WTC11 (cell line): Measurements from ENCODE around the gene ARHGAP21. TPM values are rescaled to one million over a fixed set of nuclear protein-coding genes. Genes with fewer than 3 reads are reported as not detected.

ENCODE experiments used
- ATAC-seq: fragments of 200-7000 bp; cut with Tn5 transposase; 2 replicates; pipeline ENCODE4 v1.10.0; 2021; ENCODE audit warnings: mild to moderate bottlenecking, moderate library complexity
- CTCF ChIA-PET: fragments of 300-600 bp; sonication (Branson Sonifier 250); formaldehyde crosslinking; loops from one replicate; lab custom pipeline; 2021; ENCODE audit warnings: antibody characterized with exemption; lab: Charles Lee
- POLR2A ChIA-PET: fragments of 350-600 bp; sonication (Branson Sonifier 250); formaldehyde crosslinking; loops from one replicate; lab custom pipeline; 2021; ENCODE audit warnings: antibody characterized with exemption; lab: Charles Lee
- DNase-seq: peaks from one replicate; pipeline ENCODE4 v3.0.0; 2021; ENCODE audit warnings: low spot score
- H3K27ac Mint-ChIP-seq: 2 replicates; pipeline ENCODE4 v1.8.0; 2021; ENCODE audit warnings: mixed read lengths
- H3K27me3 Mint-ChIP-seq: 2 replicates; pipeline ENCODE4 v1.8.0; 2021; ENCODE audit warnings: low read depth, mild to moderate bottlenecking, moderate library complexity, mixed read lengths
- H3K36me3 Mint-ChIP-seq: 2 replicates; pipeline ENCODE4 v1.8.0; 2021; ENCODE audit warnings: mixed read lengths
- H3K4me1 Mint-ChIP-seq: 2 replicates; pipeline ENCODE4 v1.8.0; 2022; ENCODE audit warnings: mixed read lengths
- H3K4me3 Mint-ChIP-seq: 2 replicates; pipeline ENCODE4 v1.8.0; 2021; ENCODE audit warnings: mild to moderate bottlenecking, moderate library complexity, mixed read lengths
- H3K9me3 Mint-ChIP-seq: 2 replicates; pipeline ENCODE4 v1.8.0; 2021; ENCODE audit warnings: mixed read lengths
- AR ChIP-seq: fragments of 250-450 bp; sonication (Bioruptor Pico); IDR thresholded peaks from 2 replicates; pipeline ENCODE4 v1.9.0; 2021; ENCODE audit warnings: mild to moderate bottlenecking
- ARID4B ChIP-seq: sonication (generic); formaldehyde crosslinking; IDR thresholded peaks from 2 replicates; pipeline ENCODE4 v1.8.0; 2023; ENCODE audit warnings: missing genetic modification reagents, mild to moderate bottlenecking, borderline replicate concordance
- ATF2 ChIP-seq: sonication (generic); formaldehyde crosslinking; IDR thresholded peaks from 2 replicates; pipeline ENCODE4 v1.8.1; 2022; ENCODE audit warnings: low read depth, missing genetic modification reagents, borderline replicate concordance
- ATF3 ChIP-seq: sonication (generic); formaldehyde crosslinking; conservative IDR thresholded peaks from 2 replicates; pipeline ENCODE4 v1.8.1; 2022; ENCODE audit warnings: mild to moderate bottlenecking, missing genetic modification reagents
- ATF6 ChIP-seq: sonication (generic); formaldehyde crosslinking; IDR thresholded peaks from 2 replicates; pipeline ENCODE4 v1.8.1; 2023; ENCODE audit warnings: mild to moderate bottlenecking, missing genetic modification reagents
- FOXK1 ChIP-seq: sonication (generic); formaldehyde crosslinking; IDR thresholded peaks from 2 replicates; pipeline ENCODE4 v1.8.0; 2022; ENCODE audit warnings: mild to moderate bottlenecking, moderate library complexity, missing genetic modification reagents
- NFATC4 ChIP-seq: fragments of 250-450 bp; sonication (Bioruptor Pico); IDR thresholded peaks from 2 replicates; pipeline ENCODE4 v1.9.0; 2021; ENCODE audit warnings: mild to moderate bottlenecking
- SMAD3 ChIP-seq: sonication (generic); formaldehyde crosslinking; IDR thresholded peaks from 2 replicates; pipeline ENCODE4 v1.8.0; 2022; ENCODE audit warnings: missing genetic modification reagents, mild to moderate bottlenecking, borderline replicate concordance
- TEAD4 ChIP-seq: sonication (generic); formaldehyde crosslinking; IDR thresholded peaks from 2 replicates; pipeline ENCODE4 v1.8.0; 2022; ENCODE audit warnings: mild to moderate bottlenecking, missing genetic modification reagents
- ZNF138 ChIP-seq: sonication (generic); formaldehyde crosslinking; conservative IDR thresholded peaks from 2 replicates; pipeline ENCODE4 v1.8.1; 2022; ENCODE audit warnings: mild to moderate bottlenecking, moderate library complexity, missing genetic modification reagents
- ZNF416 ChIP-seq: fragments of 250-450 bp; sonication (Bioruptor Pico); IDR thresholded peaks from 2 replicates; pipeline ENCODE4 v1.9.0; 2021; ENCODE audit warnings: mild to moderate bottlenecking, inconsistent platforms
- ZNF423 ChIP-seq: fragments of 250-450 bp; sonication (Bioruptor Pico); IDR thresholded peaks from 2 replicates; pipeline ENCODE4 v2.1.2; 2022; ENCODE audit warnings: mild to moderate bottlenecking, moderate library complexity
- total RNA-seq: library from RNA; stranded (reverse); gene quantifications from 3 replicates; pipeline ENCODE4 v1.2.3, GENCODE V29; 2021

The ARHGAP21 gene
- total RNA-seq, 1 experiment from 2014 or later: 33.8 TPM

GRCh38 chr10:24701447-24701846, 22.2 kb downstream of the ARHGAP21 start:
- TF ChIP-seq NFATC4 (CRISPR knock-in tag) (no peak), ZNF138 (CRISPR knock-in tag) (no peak), FOXK1 (CRISPR knock-in tag) (no peak), AR (CRISPR knock-in tag) (no peak), TEAD4 (CRISPR knock-in tag) (no peak), ZNF423 (CRISPR knock-in tag) (no peak), ATF2 (CRISPR knock-in tag) (no peak), SMAD3 (CRISPR knock-in tag) (no peak), ZNF416 (CRISPR knock-in tag) (no peak)
- TF ChIP-seq, all 79 proteins: peak for 0
- POLR2A ChIA-PET: no interaction called here
- DNase-seq: no peak
- H3K36me3 Mint-ChIP-seq: no peaks in the 10 kb centered on the region
- no peaks in the 10 kb centered on the region for H3K27me3 Mint-ChIP-seq
- ATAC-seq: no peak
- no peak overlapping the region for H3K4me3 Mint-ChIP-seq
- peaks cover 29% of the 10 kb centered on the region for H3K4me1 Mint-ChIP-seq
- CTCF ChIA-PET: interaction anchor here (0.5 kb wide), 1 partner anchor 465 kb away, joined by 3 read pairs; no protein-coding TSS in a partner anchor
- H3K27ac Mint-ChIP-seq: no peak overlapping the region
- H3K9me3 Mint-ChIP-seq: no peaks in the 10 kb centered on the region

GRCh38 chr10:24700948-24701347, 22.7 kb downstream of the ARHGAP21 start:
- POLR2A ChIA-PET: no interaction called here
- TF ChIP-seq ATF6 (CRISPR knock-in tag) (no peak), ATF3 (CRISPR knock-in tag) (no peak), ARID4B (CRISPR knock-in tag) (no peak), AR (CRISPR knock-in tag) (no peak)
- DNase-seq (no peak), ATAC-seq (no peak)
- H3K4me1 Mint-ChIP-seq: peaks cover 32% of the 10 kb centered on the region
- no peak overlapping the region for H3K27ac Mint-ChIP-seq
- no peaks in the 10 kb centered on the region for H3K27me3 Mint-ChIP-seq
- H3K36me3 Mint-ChIP-seq: no peaks in the 10 kb centered on the region
- H3K9me3 Mint-ChIP-seq: no peaks in the 10 kb centered on the region
- CTCF ChIA-PET: interaction anchor here (0.5 to 0.7 kb wide), 2 partner anchors 83 to 464 kb away, joined by 3 read pairs; no protein-coding TSS in a partner anchor
- H3K4me3 Mint-ChIP-seq: no peak overlapping the region
